SK-N-SH treated with all-trans-retinoic acid at 6 μM for 48 hours (cell line): ENCODE data around the gene ASAP2.

Experiments used
- ATAC-seq: fragments of 200-7000 bp; cut with Tn5 transposase; 3 replicates; pipeline ENCODE4 v1.9.1; 2020; ENCODE audit warnings: mild to moderate bottlenecking, moderate library complexity
- ARNTL ChIP-seq: fragments of 450-650 bp; formaldehyde crosslinking; IDR thresholded peaks from 2 replicates; pipeline ENCODE4 v1.5.0; 2020; ENCODE audit warnings: low read depth, mild to moderate bottlenecking, moderate library complexity, borderline replicate concordance
- BACH2 ChIP-seq: fragments of 250-450 bp; sonication (Bioruptor Pico); IDR thresholded peaks from 2 replicates; pipeline ENCODE4 v1.9.0; 2021; ENCODE audit warnings: mild to moderate bottlenecking, borderline replicate concordance
- CREB5 ChIP-seq: fragments of 250-450 bp; sonication (Bioruptor Pico); IDR thresholded peaks from 2 replicates; pipeline ENCODE4 v1.5.1; 2020; ENCODE audit warnings: low read depth, mild to moderate bottlenecking, moderate library complexity
- CSDC2 ChIP-seq: fragments of 250-450 bp; sonication (Bioruptor Pico); IDR thresholded peaks from 2 replicates; pipeline ENCODE4 v1.5.0; 2020; ENCODE audit warnings: mild to moderate bottlenecking, moderate library complexity
- CSRNP3 ChIP-seq: fragments of 250-450 bp; sonication (Bioruptor Pico); IDR thresholded peaks from 2 replicates; pipeline ENCODE4 v1.5.1; 2021; ENCODE audit warnings: mild to moderate bottlenecking, moderate library complexity
- ESRRG ChIP-seq: fragments of 250-450 bp; sonication (Bioruptor Pico); IDR thresholded peaks from 2 replicates; pipeline ENCODE4 v1.6.1; 2021; ENCODE audit warnings: mild to moderate bottlenecking
- GLIS3 ChIP-seq: fragments of 250-450 bp; sonication (Bioruptor Pico); IDR thresholded peaks from 2 replicates; pipeline ENCODE4 v1.5.0; 2020; ENCODE audit warnings: mild to moderate bottlenecking, moderate library complexity
- ISL1 ChIP-seq: fragments of 250-450 bp; sonication (Bioruptor Pico); IDR thresholded peaks from 2 replicates; pipeline ENCODE4 v2.1.2; 2022; ENCODE audit warnings: mild to moderate bottlenecking, moderate library complexity
- OSR1 ChIP-seq: fragments of 250-450 bp; sonication (Bioruptor Pico); IDR thresholded peaks from 2 replicates; pipeline ENCODE4 v1.8.0; 2022; ENCODE audit warnings: moderate library complexity, mild to moderate bottlenecking, inconsistent platforms
- PATZ1 ChIP-seq: fragments of 250-450 bp; sonication (Bioruptor Pico); IDR thresholded peaks from 2 replicates; pipeline ENCODE4 v1.8.0; 2020; ENCODE audit warnings: mild to moderate bottlenecking, moderate library complexity, borderline replicate concordance
- POU6F1 ChIP-seq: fragments of 250-450 bp; sonication (Bioruptor Pico); IDR thresholded peaks from 2 replicates; pipeline ENCODE4 v1.8.0; 2021; ENCODE audit warnings: low read depth, mild to moderate bottlenecking, moderate library complexity, borderline replicate concordance
- PPARA ChIP-seq: fragments of 250-450 bp; sonication (Bioruptor Pico); IDR thresholded peaks from 2 replicates; pipeline ENCODE4 v1.5.0; 2020; ENCODE audit warnings: mild to moderate bottlenecking, borderline replicate concordance
- RARB ChIP-seq: fragments of 250-450 bp; sonication (Bioruptor Pico); IDR thresholded peaks from 2 replicates; pipeline ENCODE4 v1.8.0; 2021; ENCODE audit warnings: mild to moderate bottlenecking, moderate library complexity
- SNAI2 ChIP-seq: fragments of 250-450 bp; sonication (Bioruptor Pico); IDR thresholded peaks from 2 replicates; pipeline ENCODE4 v1.5.0; 2020; ENCODE audit warnings: mild to moderate bottlenecking, moderate library complexity
- TCF4 ChIP-seq: fragments of 250-450 bp; sonication (Bioruptor Pico); IDR thresholded peaks from 2 replicates; pipeline ENCODE4 v1.8.0; 2021; ENCODE audit warnings: mild to moderate bottlenecking, moderate library complexity, borderline replicate concordance
- TOX ChIP-seq: fragments of 250-450 bp; sonication (Bioruptor Pico); IDR thresholded peaks from 2 replicates; pipeline ENCODE4 v1.8.0; 2021; ENCODE audit warnings: mild to moderate bottlenecking, moderate library complexity, borderline replicate concordance
- TSHZ2 ChIP-seq: fragments of 250-450 bp; sonication (Bioruptor Pico); IDR thresholded peaks from 2 replicates; pipeline ENCODE4 v1.5.0; 2020; ENCODE audit warnings: mild to moderate bottlenecking, moderate library complexity
- ZC3H10 ChIP-seq: fragments of 250-450 bp; sonication (Bioruptor Pico); IDR thresholded peaks from 2 replicates; pipeline ENCODE4 v1.5.1; 2021; ENCODE audit warnings: mild to moderate bottlenecking, moderate library complexity
- ZFP3 ChIP-seq: fragments of 250-450 bp; sonication (Bioruptor Pico); IDR thresholded peaks from 2 replicates; pipeline ENCODE4 v1.5.0; 2020; ENCODE audit warnings: mild to moderate bottlenecking, moderate library complexity
- ZFP30 ChIP-seq: fragments of 450-650 bp; formaldehyde crosslinking; IDR thresholded peaks from 2 replicates; pipeline ENCODE4 v1.5.0; 2022; ENCODE audit warnings: mild to moderate bottlenecking, moderate library complexity
- ZNF565 ChIP-seq: fragments of 450-650 bp; formaldehyde crosslinking; conservative IDR thresholded peaks from 2 replicates; pipeline ENCODE4 v1.5.0; 2020; ENCODE audit warnings: low read depth, mild to moderate bottlenecking, moderate library complexity
- ZNF70 ChIP-seq: fragments of 450-650 bp; formaldehyde crosslinking; IDR thresholded peaks from 2 replicates; pipeline ENCODE4 v1.5.0; 2020; ENCODE audit warnings: mild to moderate bottlenecking, moderate library complexity
- ZNF8 ChIP-seq: fragments of 450-650 bp; formaldehyde crosslinking; IDR thresholded peaks from 2 replicates; pipeline ENCODE4 v1.5.0; 2020; ENCODE audit warnings: mild to moderate bottlenecking, moderate library complexity

ASAP2 gene

GRCh38 chr2:9232166-9232479 is 25.5 kb downstream of the ASAP2 start:
- TF ChIP-seq ISL1 (CRISPR knock-in tag) = no peak
- no peak for TF ChIP-seq OSR1
- no peak for TF ChIP-seq TCF4
- no peak for TF ChIP-seq CREB5
- no peak for TF ChIP-seq TSHZ2
- TF ChIP-seq ESRRG (CRISPR knock-in tag) = no peak
- TF ChIP-seq CSDC2 = no peak
- no peak for TF ChIP-seq PPARA (CRISPR knock-in tag)
- TF ChIP-seq RARB (CRISPR knock-in tag) = no peak
- TF ChIP-seq CSRNP3 (CRISPR knock-in tag) = no peak
- no peak for ATAC-seq

GRCh38 chr2:9232886-9233285 is 26.3 kb downstream of the ASAP2 start:
- TF ChIP-seq ZNF565 (CRISPR knock-in tag) = no peak
- TF ChIP-seq CSDC2 = peak; percentile 80; the same call in 1 of the 2 replicates
- no peak for TF ChIP-seq POU6F1
- TF ChIP-seq BACH2 (CRISPR knock-in tag) = no peak
- TF ChIP-seq PPARA (CRISPR knock-in tag) = no peak
- TF ChIP-seq ARNTL (CRISPR knock-in tag) = no peak
- TF ChIP-seq ISL1 (CRISPR knock-in tag) = peak; percentile 91
- TF ChIP-seq TCF4 = peak; percentile 34; the same call in 1 of the 2 replicates
- TF ChIP-seq ZNF8 (CRISPR knock-in tag) = peak; percentile 36; the same call in 1 of the 2 replicates
- peak; percentile 85; the same call in 1 of the 2 replicates for TF ChIP-seq TSHZ2
- TF ChIP-seq SNAI2 (CRISPR knock-in tag) = peak; percentile 82
- peak; percentile 40; the same call in 1 of the 2 replicates for TF ChIP-seq CREB5
- no peak for TF ChIP-seq CSRNP3 (CRISPR knock-in tag)
- no peak for TF ChIP-seq ZC3H10 (CRISPR knock-in tag)
- no peak for TF ChIP-seq ESRRG (CRISPR knock-in tag)
- peak; percentile 90; the same call in 1 of the 2 replicates for TF ChIP-seq GLIS3 (CRISPR knock-in tag)
- TF ChIP-seq ZFP30 (CRISPR knock-in tag) = no peak
- no peak for TF ChIP-seq TOX (CRISPR knock-in tag)
- TF ChIP-seq ZNF70 (CRISPR knock-in tag) = no peak
- TF ChIP-seq ZFP3 = peak; percentile 62
- no peak for TF ChIP-seq OSR1
- no peak; the same call in 1 of the 2 replicates for TF ChIP-seq RARB (CRISPR knock-in tag)
- TF ChIP-seq PATZ1 (CRISPR knock-in tag) = peak; percentile 70
- peak; percentile 3; the same call in 1 of the 3 replicates for ATAC-seq
